HG03342 (cell line): ENCODE measurements around the gene OLFML2B.

ENCODE experiments used
- ATAC-seq: cut with Tn5 transposase; IDR thresholded peaks from one replicate; pipeline ENCODE4 v1.9.1; 2021; ENCODE audit warnings: mild to moderate bottlenecking, moderate library complexity; ENCODE audit not compliant: unreplicated experiment

OLFML2B gene

GRCh38 chr1:161981735-161982506 is 41.7 kb downstream of the OLFML2B start:
- no peak for ATAC-seq

- ATAC-seq: no peak
Observed at GRCh38 chr1:161981126-161981525, 42.5 kb downstream of the OLFML2B start.

- no peak for ATAC-seq
Observed at GRCh38 chr1:161978011-161978790, 45.5 kb downstream of the OLFML2B start.

- no peak for ATAC-seq
Observed at GRCh38 chr1:161973924-161974845, 49.5 kb downstream of the OLFML2B start.

GRCh38 chr1:161972828-161973227 is 50.8 kb downstream of the OLFML2B start:
- ATAC-seq: no peak

- no peak for ATAC-seq
Observed at GRCh38 chr1:161970633-161971032, 53.0 kb downstream of the OLFML2B start.

- ATAC-seq: no peak
Observed at GRCh38 chr1:161970036-161970435, 53.6 kb downstream of the OLFML2B start.

GRCh38 chr1:161966067-161966466 is 57.6 kb downstream of the OLFML2B start:
- ATAC-seq: no peak

- ATAC-seq: peak; percentile 91
Observed at GRCh38 chr1:161962091-161962887, 61.4 kb downstream of the OLFML2B start.

GRCh38 chr1:161958425-161958824 is 65.2 kb downstream of the OLFML2B start:
- no peak for ATAC-seq

GRCh38 chr1:161956930-161957329 is 66.7 kb downstream of the OLFML2B start:
- no peak for ATAC-seq

GRCh38 chr1:161956097-161956496 is 67.6 kb downstream of the OLFML2B start:
- ATAC-seq: no peak

- no peak for ATAC-seq
Observed at GRCh38 chr1:161955606-161956005, 68.1 kb downstream of the OLFML2B start.

GRCh38 chr1:161954466-161954865 is 69.2 kb downstream of the OLFML2B start:
- ATAC-seq: no peak

- no peak for ATAC-seq
Observed at GRCh38 chr1:161954050-161954449, 69.6 kb downstream of the OLFML2B start.

- no peak for ATAC-seq
Observed at GRCh38 chr1:161953256-161953920, 70.3 kb downstream of the OLFML2B start.

- no peak for ATAC-seq
Observed at GRCh38 chr1:161952607-161953172, 71.0 kb downstream of the OLFML2B start.

- ATAC-seq: no peak
Observed at GRCh38 chr1:161951646-161952045, 72.0 kb downstream of the OLFML2B start.

- no peak for ATAC-seq
Observed at GRCh38 chr1:161950377-161950776, 73.3 kb downstream of the OLFML2B start.
